ENCODE data around the gene SPG7.

The SPG7 gene

GRCh38 chr16:89584768-89585549 lies 76.8 kb downstream of the SPG7 start:
- TF ChIP-seq ZNF626 (tag by site-specific recombination; IDR thresholded peaks at IDR 0.05) (no peak), ZNF341 (tag by site-specific recombination; IDR thresholded peaks at IDR 0.05; ENCODE audit: low read depth) (peak; percentile 41; the same call in 1 of the 2 replicates), ZNF157 (tag by site-specific recombination; IDR thresholded peaks at IDR 0.05) (no peak), KLF7 (tag by site-specific recombination; IDR thresholded peaks at IDR 0.05; ENCODE audit: borderline replicate concordance) (no peak), REPIN1 (tag by site-specific recombination; IDR thresholded peaks at IDR 0.05; ENCODE audit: low read depth) (no peak), ZNF629 (tag by site-specific recombination; IDR thresholded peaks at IDR 0.05) (no peak), KLF16 (tag by site-specific recombination; IDR thresholded peaks at IDR 0.05) (no peak), ZNF585B (tag by site-specific recombination; IDR thresholded peaks at IDR 0.05) (no peak), PRDM1 (tag by site-specific recombination; IDR thresholded peaks at IDR 0.05) (peak; percentile 74), GLIS1 (tag by site-specific recombination; IDR thresholded peaks at IDR 0.05) (peak; percentile 22)
- TF ChIP-seq, protein P1, sequence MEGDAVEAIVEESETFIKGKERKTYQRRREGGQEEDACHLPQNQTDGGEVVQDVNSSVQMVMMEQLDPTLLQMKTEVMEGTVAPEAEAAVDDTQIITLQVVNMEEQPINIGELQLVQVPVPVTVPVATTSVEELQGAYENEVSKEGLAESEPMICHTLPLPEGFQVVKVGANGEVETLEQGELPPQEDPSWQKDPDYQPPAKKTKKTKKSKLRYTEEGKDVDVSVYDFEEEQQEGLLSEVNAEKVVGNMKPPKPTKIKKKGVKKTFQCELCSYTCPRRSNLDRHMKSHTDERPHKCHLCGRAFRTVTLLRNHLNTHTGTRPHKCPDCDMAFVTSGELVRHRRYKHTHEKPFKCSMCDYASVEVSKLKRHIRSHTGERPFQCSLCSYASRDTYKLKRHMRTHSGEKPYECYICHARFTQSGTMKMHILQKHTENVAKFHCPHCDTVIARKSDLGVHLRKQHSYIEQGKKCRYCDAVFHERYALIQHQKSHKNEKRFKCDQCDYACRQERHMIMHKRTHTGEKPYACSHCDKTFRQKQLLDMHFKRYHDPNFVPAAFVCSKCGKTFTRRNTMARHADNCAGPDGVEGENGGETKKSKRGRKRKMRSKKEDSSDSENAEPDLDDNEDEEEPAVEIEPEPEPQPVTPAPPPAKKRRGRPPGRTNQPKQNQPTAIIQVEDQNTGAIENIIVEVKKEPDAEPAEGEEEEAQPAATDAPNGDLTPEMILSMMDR (tag by site-specific recombination; IDR thresholded peaks at IDR 0.05), result no peak
- CTCF ChIA-PET, result no interaction called here
- no peak overlapping the region for H3K27ac ChIP-seq (ENCODE audit: extremely low read depth, low read depth, low read length)
- POLR2A ChIA-PET, result interaction anchor here (1.1 kb wide), 1 partner anchor 17 kb away, joined by 3 read pairs; no protein-coding TSS in a partner anchor
- H3K4me1 ChIP-seq (ENCODE audit: control insufficient read depth, insufficient read depth, low read length), result no peaks in the 10 kb centered on the region
- no peak overlapping the region for H3K4me3 ChIP-seq (ENCODE audit: low read depth, low read length)
- H3K36me3 ChIP-seq (ENCODE audit: control insufficient read depth in 2 of 2, insufficient read depth in 1 of 2, low read length in 2 of 2), result no peaks in the 10 kb centered on the region
- no peaks in the 10 kb centered on the region for H3K9me3 ChIP-seq (ENCODE audit: control insufficient read depth, insufficient read depth, low read depth, low read length)

- CTCF ChIA-PET, result no interaction called here
- H3K36me3 ChIP-seq (ENCODE audit: control insufficient read depth in 2 of 2, insufficient read depth in 1 of 2, low read length in 2 of 2), result no peaks in the 10 kb centered on the region
- no peak overlapping the region for H3K27ac ChIP-seq (ENCODE audit: extremely low read depth, low read depth, low read length)
These were observed 78.0 kb downstream of the SPG7 start for GRCh38 chr16:89586218-89586617.

More at GRCh38 chr16:89586218-89586617, 78.0 kb downstream of the SPG7 start:
- TF ChIP-seq ZSCAN5A (tag by site-specific recombination; IDR thresholded peaks at IDR 0.05) (no peak), ZNF24 (tag by site-specific recombination; IDR thresholded peaks at IDR 0.05) (no peak), ZSCAN16 (tag by site-specific recombination; IDR thresholded peaks at IDR 0.05) (no peak), PATZ1 (tag by site-specific recombination; IDR thresholded peaks at IDR 0.05) (no peak), GLIS1 (tag by site-specific recombination; IDR thresholded peaks at IDR 0.05) (no peak), ZNF837 (tag by site-specific recombination; IDR thresholded peaks at IDR 0.05) (no peak), ZBTB48 (tag by site-specific recombination; IDR thresholded peaks at IDR 0.05) (no peak), ZNF133 (tag by site-specific recombination; IDR thresholded peaks at IDR 0.05) (no peak), ZNF580 (tag by site-specific recombination; IDR thresholded peaks at IDR 0.05) (no peak), ZNF658 (tag by site-specific recombination; IDR thresholded peaks at IDR 0.05) (no peak), ZNF510 (tag by site-specific recombination; IDR thresholded peaks at IDR 0.05; ENCODE audit: insufficient replicate concordance) (no peak), ZNF19 (tag by site-specific recombination; IDR thresholded peaks at IDR 0.05; ENCODE audit: low read depth) (no peak), ZNF624 (tag by site-specific recombination; IDR thresholded peaks at IDR 0.05) (no peak)
- TF ChIP-seq, protein P2, sequence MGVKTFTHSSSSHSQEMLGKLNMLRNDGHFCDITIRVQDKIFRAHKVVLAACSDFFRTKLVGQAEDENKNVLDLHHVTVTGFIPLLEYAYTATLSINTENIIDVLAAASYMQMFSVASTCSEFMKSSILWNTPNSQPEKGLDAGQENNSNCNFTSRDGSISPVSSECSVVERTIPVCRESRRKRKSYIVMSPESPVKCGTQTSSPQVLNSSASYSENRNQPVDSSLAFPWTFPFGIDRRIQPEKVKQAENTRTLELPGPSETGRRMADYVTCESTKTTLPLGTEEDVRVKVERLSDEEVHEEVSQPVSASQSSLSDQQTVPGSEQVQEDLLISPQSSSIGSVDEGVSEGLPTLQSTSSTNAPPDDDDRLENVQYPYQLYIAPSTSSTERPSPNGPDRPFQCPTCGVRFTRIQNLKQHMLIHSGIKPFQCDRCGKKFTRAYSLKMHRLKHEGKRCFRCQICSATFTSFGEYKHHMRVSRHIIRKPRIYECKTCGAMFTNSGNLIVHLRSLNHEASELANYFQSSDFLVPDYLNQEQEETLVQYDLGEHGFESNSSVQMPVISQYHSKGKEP (tag by site-specific recombination; IDR thresholded peaks at IDR 0.05), result no peak
- TF ChIP-seq, protein P3, sequence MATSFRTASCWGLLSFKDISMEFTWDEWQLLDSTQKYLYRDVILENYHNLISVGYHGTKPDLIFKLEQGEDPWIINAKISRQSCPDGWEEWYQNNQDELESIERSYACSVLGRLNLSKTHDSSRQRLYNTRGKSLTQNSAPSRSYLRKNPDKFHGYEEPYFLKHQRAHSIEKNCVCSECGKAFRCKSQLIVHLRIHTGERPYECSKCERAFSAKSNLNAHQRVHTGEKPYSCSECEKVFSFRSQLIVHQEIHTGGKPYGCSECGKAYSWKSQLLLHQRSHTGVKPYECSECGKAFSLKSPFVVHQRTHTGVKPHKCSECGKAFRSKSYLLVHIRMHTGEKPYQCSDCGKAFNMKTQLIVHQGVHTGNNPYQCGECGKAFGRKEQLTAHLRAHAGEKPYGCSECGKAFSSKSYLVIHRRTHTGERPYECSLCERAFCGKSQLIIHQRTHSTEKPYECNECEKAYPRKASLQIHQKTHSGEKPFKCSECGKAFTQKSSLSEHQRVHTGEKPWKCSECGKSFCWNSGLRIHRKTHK (tag by site-specific recombination; IDR thresholded peaks at IDR 0.05), result no peak
- H3K9me3 ChIP-seq (ENCODE audit: control insufficient read depth, insufficient read depth, low read depth, low read length), result no peaks in the 10 kb centered on the region
- no peaks in the 10 kb centered on the region for H3K4me1 ChIP-seq (ENCODE audit: control insufficient read depth, insufficient read depth, low read length)
- no peak overlapping the region for H3K4me3 ChIP-seq (ENCODE audit: low read depth, low read length)
- POLR2A ChIA-PET, result no interaction called here

Measured in HEK293 (cell line).